SK-N-SH treated with all-trans-retinoic acid at 6 μM for 48 hours (cell line): ENCODE results near the gene CLDND2.

Experiments
- ATAC-seq: fragments of 200-7000 bp; cut with Tn5 transposase; 3 replicates; pipeline ENCODE4 v1.9.1; 2020; ENCODE audit warnings: mild to moderate bottlenecking, moderate library complexity
- ARNTL ChIP-seq: fragments of 450-650 bp; formaldehyde crosslinking; IDR thresholded peaks from 2 replicates; pipeline ENCODE4 v1.5.0; 2020; ENCODE audit warnings: low read depth, mild to moderate bottlenecking, moderate library complexity, borderline replicate concordance
- BACH2 ChIP-seq: fragments of 250-450 bp; sonication (Bioruptor Pico); IDR thresholded peaks from 2 replicates; pipeline ENCODE4 v1.9.0; 2021; ENCODE audit warnings: mild to moderate bottlenecking, borderline replicate concordance
- CREB5 ChIP-seq: fragments of 250-450 bp; sonication (Bioruptor Pico); IDR thresholded peaks from 2 replicates; pipeline ENCODE4 v1.5.1; 2020; ENCODE audit warnings: low read depth, mild to moderate bottlenecking, moderate library complexity
- CSDC2 ChIP-seq: fragments of 250-450 bp; sonication (Bioruptor Pico); IDR thresholded peaks from 2 replicates; pipeline ENCODE4 v1.5.0; 2020; ENCODE audit warnings: mild to moderate bottlenecking, moderate library complexity
- CSRNP3 ChIP-seq: fragments of 250-450 bp; sonication (Bioruptor Pico); IDR thresholded peaks from 2 replicates; pipeline ENCODE4 v1.5.1; 2021; ENCODE audit warnings: mild to moderate bottlenecking, moderate library complexity
- ESRRG ChIP-seq: fragments of 250-450 bp; sonication (Bioruptor Pico); IDR thresholded peaks from 2 replicates; pipeline ENCODE4 v1.6.1; 2021; ENCODE audit warnings: mild to moderate bottlenecking
- GLIS3 ChIP-seq: fragments of 250-450 bp; sonication (Bioruptor Pico); IDR thresholded peaks from 2 replicates; pipeline ENCODE4 v1.5.0; 2020; ENCODE audit warnings: mild to moderate bottlenecking, moderate library complexity
- ISL1 ChIP-seq: fragments of 250-450 bp; sonication (Bioruptor Pico); IDR thresholded peaks from 2 replicates; pipeline ENCODE4 v2.1.2; 2022; ENCODE audit warnings: mild to moderate bottlenecking, moderate library complexity
- POU6F1 ChIP-seq: fragments of 250-450 bp; sonication (Bioruptor Pico); IDR thresholded peaks from 2 replicates; pipeline ENCODE4 v1.8.0; 2021; ENCODE audit warnings: low read depth, mild to moderate bottlenecking, moderate library complexity, borderline replicate concordance
- PPARA ChIP-seq: fragments of 250-450 bp; sonication (Bioruptor Pico); IDR thresholded peaks from 2 replicates; pipeline ENCODE4 v1.5.0; 2020; ENCODE audit warnings: mild to moderate bottlenecking, borderline replicate concordance
- RARB ChIP-seq: fragments of 250-450 bp; sonication (Bioruptor Pico); IDR thresholded peaks from 2 replicates; pipeline ENCODE4 v1.8.0; 2021; ENCODE audit warnings: mild to moderate bottlenecking, moderate library complexity
- TCF4 ChIP-seq: fragments of 250-450 bp; sonication (Bioruptor Pico); IDR thresholded peaks from 2 replicates; pipeline ENCODE4 v1.8.0; 2021; ENCODE audit warnings: mild to moderate bottlenecking, moderate library complexity, borderline replicate concordance
- TOX ChIP-seq: fragments of 250-450 bp; sonication (Bioruptor Pico); IDR thresholded peaks from 2 replicates; pipeline ENCODE4 v1.8.0; 2021; ENCODE audit warnings: mild to moderate bottlenecking, moderate library complexity, borderline replicate concordance
- TSHZ2 ChIP-seq: fragments of 250-450 bp; sonication (Bioruptor Pico); IDR thresholded peaks from 2 replicates; pipeline ENCODE4 v1.5.0; 2020; ENCODE audit warnings: mild to moderate bottlenecking, moderate library complexity
- ZC3H10 ChIP-seq: fragments of 250-450 bp; sonication (Bioruptor Pico); IDR thresholded peaks from 2 replicates; pipeline ENCODE4 v1.5.1; 2021; ENCODE audit warnings: mild to moderate bottlenecking, moderate library complexity
- ZFP3 ChIP-seq: fragments of 250-450 bp; sonication (Bioruptor Pico); IDR thresholded peaks from 2 replicates; pipeline ENCODE4 v1.5.0; 2020; ENCODE audit warnings: mild to moderate bottlenecking, moderate library complexity
- ZFP30 ChIP-seq: fragments of 450-650 bp; formaldehyde crosslinking; IDR thresholded peaks from 2 replicates; pipeline ENCODE4 v1.5.0; 2022; ENCODE audit warnings: mild to moderate bottlenecking, moderate library complexity
- ZNF8 ChIP-seq: fragments of 450-650 bp; formaldehyde crosslinking; IDR thresholded peaks from 2 replicates; pipeline ENCODE4 v1.5.0; 2020; ENCODE audit warnings: mild to moderate bottlenecking, moderate library complexity

The CLDND2 gene

GRCh38 chr19:51333836-51334460 is 34.9 kb downstream of the CLDND2 start (continued):
- TF ChIP-seq TSHZ2 (CRISPR knock-in tag) (no peak), ZFP3 (CRISPR knock-in tag) (no peak), CSRNP3 (CRISPR knock-in tag) (no peak), ZC3H10 (CRISPR knock-in tag) (no peak)

GRCh38 chr19:51331716-51332115 is 37.1 kb downstream of the CLDND2 start:
- ATAC-seq: no peak
- TF ChIP-seq GLIS3 (CRISPR knock-in tag) (no peak), CSRNP3 (CRISPR knock-in tag) (no peak), ISL1 (CRISPR knock-in tag) (no peak), ARNTL (CRISPR knock-in tag) (no peak), ESRRG (CRISPR knock-in tag) (no peak), ZNF8 (CRISPR knock-in tag) (no peak), TOX (CRISPR knock-in tag) (no peak), BACH2 (CRISPR knock-in tag) (no peak), CSDC2 (no peak), ZC3H10 (CRISPR knock-in tag) (no peak)

GRCh38 chr19:51331193-51331592 is 37.6 kb downstream of the CLDND2 start:
- TF ChIP-seq RARB (CRISPR knock-in tag): no peak
- TF ChIP-seq CREB5 (CRISPR knock-in tag): no peak
- TF ChIP-seq CSRNP3 (CRISPR knock-in tag): no peak
- TF ChIP-seq ARNTL (CRISPR knock-in tag): no peak
- no peak for TF ChIP-seq TOX (CRISPR knock-in tag)
- no peak for TF ChIP-seq TCF4 (CRISPR knock-in tag)
- no peak for TF ChIP-seq PPARA (CRISPR knock-in tag)
- TF ChIP-seq ESRRG (CRISPR knock-in tag): no peak
- no peak for TF ChIP-seq POU6F1 (CRISPR knock-in tag)
- no peak for TF ChIP-seq ZFP30
- TF ChIP-seq BACH2 (CRISPR knock-in tag): no peak
- TF ChIP-seq TSHZ2 (CRISPR knock-in tag): no peak
- TF ChIP-seq ZFP3 (CRISPR knock-in tag): no peak
- TF ChIP-seq ISL1 (CRISPR knock-in tag): no peak
- TF ChIP-seq CSDC2: no peak
- TF ChIP-seq, all 23 proteins: peak for 0
- ATAC-seq: no peak
